GM19035 (cell line): Measurements from ENCODE around the gene C16orf89.
"Not testable (repeated sequence)": the region's sequence is repeated elsewhere in the genome, so short reads cannot be mapped to it uniquely, and the experiment has no call there.

Experiments
- ATAC-seq: cut with Tn5 transposase; IDR thresholded peaks from one replicate; pipeline ENCODE4 v1.9.1; 2021; ENCODE audit not compliant: unreplicated experiment

The C16orf89 gene

GRCh38 chr16:5062790-5063765 lies 2.7 kb downstream of the C16orf89 start:
- no peak for ATAC-seq

GRCh38 chr16:5062051-5062450 lies 3.7 kb downstream of the C16orf89 start:
- no peak for ATAC-seq

- ATAC-seq: no peak
Measured at GRCh38 chr16:5060073-5060641, 5.6 kb downstream of the C16orf89 start.

GRCh38 chr16:5059386-5060072 lies 6.2 kb downstream of the C16orf89 start:
- no peak for ATAC-seq

GRCh38 chr16:5058476-5058875 lies 7.3 kb downstream of the C16orf89 start:
- no peak for ATAC-seq

GRCh38 chr16:5056352-5056751 lies 9.4 kb downstream of the C16orf89 start:
- ATAC-seq: no peak

GRCh38 chr16:5054876-5055865 lies 10.6 kb downstream of the C16orf89 start:
- no peak for ATAC-seq

GRCh38 chr16:5046914-5047313 lies 18.8 kb downstream of the C16orf89 start:
- no peak for ATAC-seq

- no peak for ATAC-seq
Measured at GRCh38 chr16:5045499-5046115, 20.1 kb downstream of the C16orf89 start.

GRCh38 chr16:5044581-5044980 lies 21.2 kb downstream of the C16orf89 start:
- ATAC-seq: not testable (repeated sequence)

- ATAC-seq: no peak
Measured at GRCh38 chr16:5044011-5044540, 21.7 kb downstream of the C16orf89 start.

GRCh38 chr16:5042574-5043171 lies 23.1 kb downstream of the C16orf89 start:
- no peak for ATAC-seq

- peak; percentile 67 for ATAC-seq
Measured at GRCh38 chr16:5041600-5042133, 24.1 kb downstream of the C16orf89 start.

- no peak for ATAC-seq
Measured at GRCh38 chr16:5040451-5040850, 25.3 kb downstream of the C16orf89 start.

GRCh38 chr16:5036228-5037156 lies 29.3 kb downstream of the C16orf89 start:
- no peak for ATAC-seq

- no peak for ATAC-seq
Measured at GRCh38 chr16:5035909-5036227, 29.9 kb downstream of the C16orf89 start.

- no peak for ATAC-seq
Measured at GRCh38 chr16:5034167-5034523, 31.6 kb downstream of the C16orf89 start.
